Astrocyte (in vitro differentiated cells and primary cell): ENCODE results near the gene HPSE2. TPM values are rescaled to one million over a fixed set of nuclear protein-coding genes. Genes with fewer than 3 reads are reported as not detected.

Experiments used
- DNase-seq: peaks from one replicate; pipeline ENCODE4 v3.0.0-alpha.2; 2010; ENCODE audit warnings: low read depth
- FAIRE-seq: peaks from 2 replicates; lab custom pipeline; 2011; peaks lifted over from hg19 to GRCh38; lab: Jason Lieb, UNC
- H2AFZ ChIP-seq: 2 replicates; pipeline ENCODE4 v1.6.0; 2012; ENCODE audit warnings: low read depth, low read length, inconsistent platforms
- H3K27ac ChIP-seq: 2 replicates; pipeline ENCODE4 v1.5.1; 2011; ENCODE audit warnings: low read depth, low read length, inconsistent platforms
- H3K27me3 ChIP-seq: 2 replicates; pipeline ENCODE4 v1.6.0; 2011; ENCODE audit warnings: low read length, inconsistent platforms; ENCODE audit not compliant: insufficient read depth
- H3K36me3 ChIP-seq: 2 replicates; pipeline ENCODE4 v1.5.1; 2011; ENCODE audit warnings: low read length, inconsistent platforms; ENCODE audit not compliant: insufficient read depth
- H3K4me1 ChIP-seq: 2 replicates; pipeline ENCODE4 v1.5.1; 2011; ENCODE audit warnings: low read length, inconsistent platforms; ENCODE audit not compliant: insufficient read depth
- H3K4me2 ChIP-seq: 2 replicates; pipeline ENCODE4 v1.6.0; 2012; ENCODE audit warnings: low read length, inconsistent platforms
- H3K4me3 ChIP-seq: 2 replicates; pipeline ENCODE4 v1.5.1; 2011; ENCODE audit warnings: low read depth, mild to moderate bottlenecking, low read length, inconsistent platforms; ENCODE audit not compliant: insufficient read depth
- H3K79me2 ChIP-seq: 2 replicates; pipeline ENCODE4 v1.6.0; 2012; ENCODE audit warnings: mild to moderate bottlenecking, low read length, inconsistent platforms; ENCODE audit not compliant: insufficient read depth
- H3K9ac ChIP-seq: 2 replicates; pipeline ENCODE4 v1.6.0; 2012; ENCODE audit warnings: mild to moderate bottlenecking, low read length, inconsistent platforms
- H3K9me3 ChIP-seq: 2 replicates; pipeline ENCODE4 v1.5.1; 2012; ENCODE audit warnings: low read depth, mild to moderate bottlenecking, low read length, inconsistent platforms; ENCODE audit not compliant: insufficient read depth
- H4K20me1 ChIP-seq: 2 replicates; pipeline ENCODE4 v1.6.0; 2012; ENCODE audit warnings: low read length, inconsistent platforms; ENCODE audit not compliant: insufficient read depth
- H3K27ac Mint-ChIP-seq: one replicate; pipeline ENCODE4 v1.8.0; 2021; ENCODE audit warnings: mild to moderate bottlenecking, mixed read lengths; ENCODE audit not compliant: unreplicated experiment
- H3K27me3 Mint-ChIP-seq: one replicate; pipeline ENCODE4 v1.8.0; 2021; ENCODE audit warnings: low read depth, mixed read lengths; ENCODE audit not compliant: unreplicated experiment
- H3K36me3 Mint-ChIP-seq: one replicate; pipeline ENCODE4 v1.8.0; 2021; ENCODE audit warnings: low read depth, mixed read lengths; ENCODE audit not compliant: unreplicated experiment
- H3K4me1 Mint-ChIP-seq: one replicate; pipeline ENCODE4 v1.8.0; 2021; ENCODE audit warnings: low read depth, mixed read lengths; ENCODE audit not compliant: unreplicated experiment
- H3K4me3 Mint-ChIP-seq: one replicate; pipeline ENCODE4 v1.8.0; 2021; ENCODE audit warnings: mild to moderate bottlenecking, moderate library complexity, mixed read lengths; ENCODE audit not compliant: unreplicated experiment
- H3K9me3 Mint-ChIP-seq: one replicate; pipeline ENCODE4 v1.8.0; 2021; ENCODE audit warnings: mild to moderate bottlenecking, mixed read lengths; ENCODE audit not compliant: unreplicated experiment
- CTCF ChIP-seq: IDR thresholded peaks from 2 replicates; pipeline ENCODE4 v1.5.1; 2011; ENCODE audit warnings: low read depth, mild to moderate bottlenecking, inconsistent platforms, low read length, moderate library complexity; ENCODE audit not compliant: insufficient read depth
- EZH2 ChIP-seq: IDR thresholded peaks from 2 replicates; pipeline ENCODE4 v1.6.1; 2012; ENCODE audit warnings: mild to moderate bottlenecking, low read length, inconsistent platforms; ENCODE audit not compliant: insufficient read depth
- total RNA-seq: library from RNA; stranded (reverse); gene quantifications from 2 replicates; pipeline ENCODE4 v1.2.1, GENCODE V29; 2021

HPSE2 gene
- total RNA-seq, 1 donor from 2014 or later: 0.14 TPM

- no peak overlapping the region for H3K4me3 Mint-ChIP-seq
- no peak overlapping the region for H3K27ac Mint-ChIP-seq
- no peak overlapping the region for H3K4me3 ChIP-seq
- no peaks in the 10 kb centered on the region for H4K20me1 ChIP-seq
- H3K79me2 ChIP-seq: no peaks in the 10 kb centered on the region
- no peaks in the 10 kb centered on the region for H3K4me1 Mint-ChIP-seq
- DNase-seq (no peak), FAIRE-seq (no peak)
- H3K27me3 Mint-ChIP-seq: peaks cover 2% of the 10 kb centered on the region
- H3K4me1 ChIP-seq: no peaks in the 10 kb centered on the region
- no peaks in the 10 kb centered on the region for H3K9me3 ChIP-seq
- H2AFZ ChIP-seq: no peak overlapping the region
- H3K36me3 Mint-ChIP-seq: no peaks in the 10 kb centered on the region
- TF ChIP-seq EZH2: no peak
- TF ChIP-seq CTCF: no peak
- H3K36me3 ChIP-seq: no peaks in the 10 kb centered on the region
- peaks cover 4% of the 10 kb centered on the region for H3K9me3 Mint-ChIP-seq
- H3K27ac ChIP-seq: no peak overlapping the region
- no peak overlapping the region for H3K4me2 ChIP-seq
- H3K9ac ChIP-seq: no peak overlapping the region
- no peaks in the 10 kb centered on the region for H3K27me3 ChIP-seq
Measured at GRCh38 chr10:98539578-98539977, 696.1 kb downstream of the HPSE2 start.

GRCh38 chr10:98538472-98538871 is 697.2 kb downstream of the HPSE2 start:
- Histone ChIP-seq H3K27ac (no peak overlapping the region), H3K4me3 (no peak overlapping the region), H3K9ac (no peak overlapping the region), H3K4me2 (no peak overlapping the region), H3K36me3 (no peaks in the 10 kb centered on the region), H3K79me2 (no peaks in the 10 kb centered on the region), H2AFZ (no peak overlapping the region), H4K20me1 (no peaks in the 10 kb centered on the region), H3K4me1 (no peaks in the 10 kb centered on the region), H3K9me3 (no peaks in the 10 kb centered on the region), H3K27me3 (no peaks in the 10 kb centered on the region)
- H3K9me3 Mint-ChIP-seq: peaks cover 4% of the 10 kb centered on the region
- H3K27me3 Mint-ChIP-seq: peaks cover 2% of the 10 kb centered on the region
- no peaks in the 10 kb centered on the region for H3K4me1 Mint-ChIP-seq
- H3K36me3 Mint-ChIP-seq: no peaks in the 10 kb centered on the region
- FAIRE-seq (no peak), DNase-seq (no peak)
- H3K4me3 Mint-ChIP-seq: no peak overlapping the region
- H3K27ac Mint-ChIP-seq: no peak overlapping the region
- TF ChIP-seq EZH2 (no peak), CTCF (no peak)

- no peaks in the 10 kb centered on the region for H3K36me3 ChIP-seq
- H3K4me2 ChIP-seq: no peak overlapping the region
- FAIRE-seq: no peak
- no peak overlapping the region for H3K9ac ChIP-seq
- no peaks in the 10 kb centered on the region for H3K4me1 ChIP-seq
- no peaks in the 10 kb centered on the region for H3K9me3 ChIP-seq
- no peak overlapping the region for H3K27ac ChIP-seq
- H4K20me1 ChIP-seq: no peaks in the 10 kb centered on the region
- H3K27me3 ChIP-seq: no peaks in the 10 kb centered on the region
- Mint-ChIP-seq H3K4me1 (no peaks in the 10 kb centered on the region), H3K9me3 (peaks cover 4% of the 10 kb centered on the region), H3K27me3 (peaks cover 2% of the 10 kb centered on the region), H3K27ac (no peak overlapping the region), H3K36me3 (no peaks in the 10 kb centered on the region), H3K4me3 (no peak overlapping the region)
- TF ChIP-seq EZH2 (no peak), CTCF (no peak)
- H3K79me2 ChIP-seq: no peaks in the 10 kb centered on the region
- no peak overlapping the region for H2AFZ ChIP-seq
- H3K4me3 ChIP-seq: no peak overlapping the region
- no peak for DNase-seq
Measured at GRCh38 chr10:98536551-98536950, 699.1 kb downstream of the HPSE2 start.
